Measurements from ENCODE around the gene ADCY7.
A peak's percentile ranks its signal among the peaks of the same experiment; 100 is the strongest.

The ADCY7 gene

GRCh38 chr16:50300942-50301625 lies 34.7 kb downstream of the ADCY7 start:
- DNase-seq: peak; percentile 16

- no peak for DNase-seq
These were observed 35.5 kb downstream of the ADCY7 start for GRCh38 chr16:50301626-50302471.

GRCh38 chr16:50302472-50303005 lies 36.2 kb downstream of the ADCY7 start:
- no peak for DNase-seq

- no peak for DNase-seq
These were observed 36.8 kb downstream of the ADCY7 start for GRCh38 chr16:50303041-50303604.

- DNase-seq: peak; percentile 34
These were observed 37.5 kb downstream of the ADCY7 start for GRCh38 chr16:50303605-50304466.

GRCh38 chr16:50304467-50305440 lies 38.4 kb downstream of the ADCY7 start:
- peak; percentile 17 for DNase-seq

GRCh38 chr16:50305441-50306061 lies 39.2 kb downstream of the ADCY7 start:
- no peak for DNase-seq

- DNase-seq: no peak
These were observed 39.9 kb downstream of the ADCY7 start for GRCh38 chr16:50306287-50306686.

- DNase-seq: no peak
These were observed 42.0 kb downstream of the ADCY7 start for GRCh38 chr16:50308237-50308965.

- DNase-seq: no peak
These were observed 42.8 kb downstream of the ADCY7 start for GRCh38 chr16:50309156-50309526.

GRCh38 chr16:50309527-50310307 lies 43.4 kb downstream of the ADCY7 start:
- peak; percentile 31 for DNase-seq

GRCh38 chr16:50310308-50311133 lies 44.2 kb downstream of the ADCY7 start:
- peak; percentile 17 for DNase-seq

GRCh38 chr16:50311134-50311528 lies 44.8 kb downstream of the ADCY7 start:
- DNase-seq: no peak

GRCh38 chr16:50311891-50312501 lies 45.6 kb downstream of the ADCY7 start:
- DNase-seq: no peak

GRCh38 chr16:50313596-50314478 lies 47.5 kb downstream of the ADCY7 start:
- DNase-seq: peak; percentile 48

- DNase-seq: peak; percentile 11
These were observed 48.3 kb downstream of the ADCY7 start for GRCh38 chr16:50314665-50315064.
